GM23248 (cell line): ENCODE measurements around the gene SMARCC1.

Experiments
- EZH2 ChIP-seq: fragments of 200-600 bp; sonication (generic); IDR thresholded peaks from 2 replicates; pipeline ENCODE4 v1.6.1; 2018; ENCODE audit warnings: antibody characterized with exemption, mild to moderate bottlenecking; ENCODE audit not compliant: insufficient read depth, poor library complexity, severe bottlenecking
- EZH2phosphoT487 ChIP-seq: fragments of 200-600 bp; sonication (generic); IDR thresholded peaks from 2 replicates; pipeline ENCODE4 v1.6.1; 2018; ENCODE audit warnings: antibody characterized with exemption, moderate library complexity, mild to moderate bottlenecking, low read depth; ENCODE audit not compliant: insufficient read depth

GRCh38 chr3:47578119-47578632, 203.5 kb downstream of the SMARCC1 start:
- TF ChIP-seq EZH2 (no peak), EZH2phosphoT487 (no peak)
